SK-N-SH treated with all-trans-retinoic acid at 6 μM for 48 hours (cell line): Measurements from ENCODE around the gene FNBP1L.

Experiments used
- ATAC-seq: fragments of 200-7000 bp; cut with Tn5 transposase; 3 replicates; pipeline ENCODE4 v1.9.1; 2020; ENCODE audit warnings: mild to moderate bottlenecking, moderate library complexity
- ARNTL ChIP-seq: fragments of 450-650 bp; formaldehyde crosslinking; IDR thresholded peaks from 2 replicates; pipeline ENCODE4 v1.5.0; 2020; ENCODE audit warnings: low read depth, mild to moderate bottlenecking, moderate library complexity, borderline replicate concordance
- CSDC2 ChIP-seq: fragments of 250-450 bp; sonication (Bioruptor Pico); IDR thresholded peaks from 2 replicates; pipeline ENCODE4 v1.5.0; 2020; ENCODE audit warnings: mild to moderate bottlenecking, moderate library complexity
- ESRRG ChIP-seq: fragments of 250-450 bp; sonication (Bioruptor Pico); IDR thresholded peaks from 2 replicates; pipeline ENCODE4 v1.6.1; 2021; ENCODE audit warnings: mild to moderate bottlenecking
- GLIS3 ChIP-seq: fragments of 250-450 bp; sonication (Bioruptor Pico); IDR thresholded peaks from 2 replicates; pipeline ENCODE4 v1.5.0; 2020; ENCODE audit warnings: mild to moderate bottlenecking, moderate library complexity
- ISL1 ChIP-seq: fragments of 250-450 bp; sonication (Bioruptor Pico); IDR thresholded peaks from 2 replicates; pipeline ENCODE4 v2.1.2; 2022; ENCODE audit warnings: mild to moderate bottlenecking, moderate library complexity
- OSR1 ChIP-seq: fragments of 250-450 bp; sonication (Bioruptor Pico); IDR thresholded peaks from 2 replicates; pipeline ENCODE4 v1.8.0; 2022; ENCODE audit warnings: moderate library complexity, mild to moderate bottlenecking, inconsistent platforms
- PPARA ChIP-seq: fragments of 250-450 bp; sonication (Bioruptor Pico); IDR thresholded peaks from 2 replicates; pipeline ENCODE4 v1.5.0; 2020; ENCODE audit warnings: mild to moderate bottlenecking, borderline replicate concordance
- SNAI2 ChIP-seq: fragments of 250-450 bp; sonication (Bioruptor Pico); IDR thresholded peaks from 2 replicates; pipeline ENCODE4 v1.5.0; 2020; ENCODE audit warnings: mild to moderate bottlenecking, moderate library complexity
- TCF4 ChIP-seq: fragments of 250-450 bp; sonication (Bioruptor Pico); IDR thresholded peaks from 2 replicates; pipeline ENCODE4 v1.8.0; 2021; ENCODE audit warnings: mild to moderate bottlenecking, moderate library complexity, borderline replicate concordance
- TOX ChIP-seq: fragments of 250-450 bp; sonication (Bioruptor Pico); IDR thresholded peaks from 2 replicates; pipeline ENCODE4 v1.8.0; 2021; ENCODE audit warnings: mild to moderate bottlenecking, moderate library complexity, borderline replicate concordance
- ZC3H10 ChIP-seq: fragments of 250-450 bp; sonication (Bioruptor Pico); IDR thresholded peaks from 2 replicates; pipeline ENCODE4 v1.5.1; 2021; ENCODE audit warnings: mild to moderate bottlenecking, moderate library complexity
- ZFP3 ChIP-seq: fragments of 250-450 bp; sonication (Bioruptor Pico); IDR thresholded peaks from 2 replicates; pipeline ENCODE4 v1.5.0; 2020; ENCODE audit warnings: mild to moderate bottlenecking, moderate library complexity
- ZFP30 ChIP-seq: fragments of 450-650 bp; formaldehyde crosslinking; IDR thresholded peaks from 2 replicates; pipeline ENCODE4 v1.5.0; 2022; ENCODE audit warnings: mild to moderate bottlenecking, moderate library complexity
- ZNF565 ChIP-seq: fragments of 450-650 bp; formaldehyde crosslinking; conservative IDR thresholded peaks from 2 replicates; pipeline ENCODE4 v1.5.0; 2020; ENCODE audit warnings: low read depth, mild to moderate bottlenecking, moderate library complexity
- ZNF70 ChIP-seq: fragments of 450-650 bp; formaldehyde crosslinking; IDR thresholded peaks from 2 replicates; pipeline ENCODE4 v1.5.0; 2020; ENCODE audit warnings: mild to moderate bottlenecking, moderate library complexity
- ZNF8 ChIP-seq: fragments of 450-650 bp; formaldehyde crosslinking; IDR thresholded peaks from 2 replicates; pipeline ENCODE4 v1.5.0; 2020; ENCODE audit warnings: mild to moderate bottlenecking, moderate library complexity
- TF ChIP-seq, protein P1 (sequence below): fragments of 250-450 bp; sonication (Bioruptor Pico); IDR thresholded peaks from 2 replicates; pipeline ENCODE4 v1.5.1; 2020; ENCODE audit warnings: low read depth, mild to moderate bottlenecking, moderate library complexity
- TF ChIP-seq, protein P2 (sequence below): fragments of 250-450 bp; sonication (Bioruptor Pico); IDR thresholded peaks from 2 replicates; pipeline ENCODE4 v1.5.0; 2020; ENCODE audit warnings: mild to moderate bottlenecking, moderate library complexity
- TF ChIP-seq, protein P3 (sequence below): fragments of 250-450 bp; sonication (Bioruptor Pico); IDR thresholded peaks from 2 replicates; pipeline ENCODE4 v1.5.1; 2021; ENCODE audit warnings: mild to moderate bottlenecking, moderate library complexity
- TF ChIP-seq, protein P4 (sequence below): fragments of 250-450 bp; sonication (Bioruptor Pico); IDR thresholded peaks from 2 replicates; pipeline ENCODE4 v1.8.0; 2021; ENCODE audit warnings: low read depth, mild to moderate bottlenecking, moderate library complexity, borderline replicate concordance
- TF ChIP-seq, protein P5 (sequence below): fragments of 250-450 bp; sonication (Bioruptor Pico); IDR thresholded peaks from 2 replicates; pipeline ENCODE4 v1.8.0; 2020; ENCODE audit warnings: mild to moderate bottlenecking, moderate library complexity, borderline replicate concordance

The FNBP1L gene

DNA sequence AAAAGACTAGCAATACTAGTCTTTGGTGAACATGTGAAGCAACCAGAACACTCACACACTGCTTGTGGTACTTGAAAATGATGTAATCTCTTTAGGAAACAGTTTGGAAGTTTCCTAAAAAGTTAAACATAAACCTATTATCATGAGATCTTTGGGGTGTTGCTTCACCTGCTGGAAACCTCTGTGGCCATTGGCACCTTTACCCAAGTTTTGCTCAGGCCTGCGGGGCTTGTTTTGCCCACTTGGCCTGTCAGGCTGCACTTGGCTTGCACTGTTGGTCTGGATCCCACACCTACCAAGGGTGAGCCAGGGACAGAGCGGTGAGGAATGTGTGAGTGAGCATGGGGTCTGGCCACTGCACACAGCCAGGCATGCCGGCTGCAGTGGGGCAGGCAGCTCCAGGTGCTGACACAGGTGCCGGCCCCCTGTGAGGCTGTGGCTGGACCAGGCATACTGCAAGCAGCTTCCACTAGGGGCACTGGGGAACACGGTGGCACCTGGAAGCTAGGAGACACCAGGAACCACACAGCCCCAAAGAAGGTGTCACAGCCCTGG, 14.4 kb upstream of the FNBP1L start:
- no peak for ATAC-seq
- no peak for TF ChIP-seq ISL1
- no peak for TF ChIP-seq ZC3H10 (CRISPR knock-in tag)
- TF ChIP-seq ZFP30, result no peak
- no peak for TF ChIP-seq SNAI2 (CRISPR knock-in tag)
- TF ChIP-seq, protein P1, sequence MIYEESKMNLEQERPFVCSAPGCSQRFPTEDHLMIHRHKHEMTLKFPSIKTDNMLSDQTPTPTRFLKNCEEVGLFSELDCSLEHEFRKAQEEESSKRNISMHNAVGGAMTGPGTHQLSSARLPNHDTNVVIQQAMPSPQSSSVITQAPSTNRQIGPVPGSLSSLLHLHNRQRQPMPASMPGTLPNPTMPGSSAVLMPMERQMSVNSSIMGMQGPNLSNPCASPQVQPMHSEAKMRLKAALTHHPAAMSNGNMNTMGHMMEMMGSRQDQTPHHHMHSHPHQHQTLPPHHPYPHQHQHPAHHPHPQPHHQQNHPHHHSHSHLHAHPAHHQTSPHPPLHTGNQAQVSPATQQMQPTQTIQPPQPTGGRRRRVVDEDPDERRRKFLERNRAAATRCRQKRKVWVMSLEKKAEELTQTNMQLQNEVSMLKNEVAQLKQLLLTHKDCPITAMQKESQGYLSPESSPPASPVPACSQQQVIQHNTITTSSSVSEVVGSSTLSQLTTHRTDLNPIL, result no peak
- TF ChIP-seq CSDC2 (CRISPR knock-in tag), result no peak
- TF ChIP-seq, protein P2, sequence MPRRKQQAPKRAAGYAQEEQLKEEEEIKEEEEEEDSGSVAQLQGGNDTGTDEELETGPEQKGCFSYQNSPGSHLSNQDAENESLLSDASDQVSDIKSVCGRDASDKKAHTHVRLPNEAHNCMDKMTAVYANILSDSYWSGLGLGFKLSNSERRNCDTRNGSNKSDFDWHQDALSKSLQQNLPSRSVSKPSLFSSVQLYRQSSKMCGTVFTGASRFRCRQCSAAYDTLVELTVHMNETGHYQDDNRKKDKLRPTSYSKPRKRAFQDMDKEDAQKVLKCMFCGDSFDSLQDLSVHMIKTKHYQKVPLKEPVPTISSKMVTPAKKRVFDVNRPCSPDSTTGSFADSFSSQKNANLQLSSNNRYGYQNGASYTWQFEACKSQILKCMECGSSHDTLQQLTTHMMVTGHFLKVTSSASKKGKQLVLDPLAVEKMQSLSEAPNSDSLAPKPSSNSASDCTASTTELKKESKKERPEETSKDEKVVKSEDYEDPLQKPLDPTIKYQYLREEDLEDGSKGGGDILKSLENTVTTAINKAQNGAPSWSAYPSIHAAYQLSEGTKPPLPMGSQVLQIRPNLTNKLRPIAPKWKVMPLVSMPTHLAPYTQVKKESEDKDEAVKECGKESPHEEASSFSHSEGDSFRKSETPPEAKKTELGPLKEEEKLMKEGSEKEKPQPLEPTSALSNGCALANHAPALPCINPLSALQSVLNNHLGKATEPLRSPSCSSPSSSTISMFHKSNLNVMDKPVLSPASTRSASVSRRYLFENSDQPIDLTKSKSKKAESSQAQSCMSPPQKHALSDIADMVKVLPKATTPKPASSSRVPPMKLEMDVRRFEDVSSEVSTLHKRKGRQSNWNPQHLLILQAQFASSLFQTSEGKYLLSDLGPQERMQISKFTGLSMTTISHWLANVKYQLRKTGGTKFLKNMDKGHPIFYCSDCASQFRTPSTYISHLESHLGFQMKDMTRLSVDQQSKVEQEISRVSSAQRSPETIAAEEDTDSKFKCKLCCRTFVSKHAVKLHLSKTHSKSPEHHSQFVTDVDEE (CRISPR knock-in tag), result no peak
- TF ChIP-seq, protein P3, sequence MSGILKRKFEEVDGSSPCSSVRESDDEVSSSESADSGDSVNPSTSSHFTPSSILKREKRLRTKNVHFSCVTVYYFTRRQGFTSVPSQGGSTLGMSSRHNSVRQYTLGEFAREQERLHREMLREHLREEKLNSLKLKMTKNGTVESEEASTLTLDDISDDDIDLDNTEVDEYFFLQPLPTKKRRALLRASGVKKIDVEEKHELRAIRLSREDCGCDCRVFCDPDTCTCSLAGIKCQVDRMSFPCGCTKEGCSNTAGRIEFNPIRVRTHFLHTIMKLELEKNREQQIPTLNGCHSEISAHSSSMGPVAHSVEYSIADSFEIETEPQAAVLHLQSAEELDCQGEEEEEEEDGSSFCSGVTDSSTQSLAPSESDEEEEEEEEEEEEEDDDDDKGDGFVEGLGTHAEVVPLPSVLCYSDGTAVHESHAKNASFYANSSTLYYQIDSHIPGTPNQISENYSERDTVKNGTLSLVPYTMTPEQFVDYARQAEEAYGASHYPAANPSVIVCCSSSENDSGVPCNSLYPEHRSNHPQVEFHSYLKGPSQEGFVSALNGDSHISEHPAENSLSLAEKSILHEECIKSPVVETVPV, result no peak
- TF ChIP-seq ZNF70 (CRISPR knock-in tag), result no peak
- TF ChIP-seq ZFP3 (CRISPR knock-in tag), result no peak
- TF ChIP-seq, protein P4, sequence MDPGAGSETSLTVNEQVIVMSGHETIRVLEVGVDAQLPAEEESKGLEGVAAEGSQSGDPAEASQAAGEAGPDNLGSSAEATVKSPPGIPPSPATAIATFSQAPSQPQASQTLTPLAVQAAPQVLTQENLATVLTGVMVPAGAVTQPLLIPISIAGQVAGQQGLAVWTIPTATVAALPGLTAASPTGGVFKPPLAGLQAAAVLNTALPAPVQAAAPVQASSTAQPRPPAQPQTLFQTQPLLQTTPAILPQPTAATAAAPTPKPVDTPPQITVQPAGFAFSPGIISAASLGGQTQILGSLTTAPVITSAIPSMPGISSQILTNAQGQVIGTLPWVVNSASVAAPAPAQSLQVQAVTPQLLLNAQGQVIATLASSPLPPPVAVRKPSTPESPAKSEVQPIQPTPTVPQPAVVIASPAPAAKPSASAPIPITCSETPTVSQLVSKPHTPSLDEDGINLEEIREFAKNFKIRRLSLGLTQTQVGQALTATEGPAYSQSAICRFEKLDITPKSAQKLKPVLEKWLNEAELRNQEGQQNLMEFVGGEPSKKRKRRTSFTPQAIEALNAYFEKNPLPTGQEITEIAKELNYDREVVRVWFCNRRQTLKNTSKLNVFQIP (CRISPR knock-in tag), result no peak
- TF ChIP-seq TCF4 (CRISPR knock-in tag), result no peak
- TF ChIP-seq ARNTL (CRISPR knock-in tag), result no peak
- TF ChIP-seq TOX (CRISPR knock-in tag), result no peak
- TF ChIP-seq, protein P5, sequence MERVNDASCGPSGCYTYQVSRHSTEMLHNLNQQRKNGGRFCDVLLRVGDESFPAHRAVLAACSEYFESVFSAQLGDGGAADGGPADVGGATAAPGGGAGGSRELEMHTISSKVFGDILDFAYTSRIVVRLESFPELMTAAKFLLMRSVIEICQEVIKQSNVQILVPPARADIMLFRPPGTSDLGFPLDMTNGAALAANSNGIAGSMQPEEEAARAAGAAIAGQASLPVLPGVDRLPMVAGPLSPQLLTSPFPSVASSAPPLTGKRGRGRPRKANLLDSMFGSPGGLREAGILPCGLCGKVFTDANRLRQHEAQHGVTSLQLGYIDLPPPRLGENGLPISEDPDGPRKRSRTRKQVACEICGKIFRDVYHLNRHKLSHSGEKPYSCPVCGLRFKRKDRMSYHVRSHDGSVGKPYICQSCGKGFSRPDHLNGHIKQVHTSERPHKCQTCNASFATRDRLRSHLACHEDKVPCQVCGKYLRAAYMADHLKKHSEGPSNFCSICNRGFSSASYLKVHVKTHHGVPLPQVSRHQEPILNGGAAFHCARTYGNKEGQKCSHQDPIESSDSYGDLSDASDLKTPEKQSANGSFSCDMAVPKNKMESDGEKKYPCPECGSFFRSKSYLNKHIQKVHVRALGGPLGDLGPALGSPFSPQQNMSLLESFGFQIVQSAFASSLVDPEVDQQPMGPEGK (CRISPR knock-in tag), result no peak
- no peak for TF ChIP-seq ZNF8 (CRISPR knock-in tag)
- no peak for TF ChIP-seq PPARA
- no peak for TF ChIP-seq ESRRG (CRISPR knock-in tag)
- TF ChIP-seq OSR1 (CRISPR knock-in tag), result no peak
- no peak for TF ChIP-seq GLIS3 (CRISPR knock-in tag)
- TF ChIP-seq, all 23 proteins: peak for 0

DNA sequence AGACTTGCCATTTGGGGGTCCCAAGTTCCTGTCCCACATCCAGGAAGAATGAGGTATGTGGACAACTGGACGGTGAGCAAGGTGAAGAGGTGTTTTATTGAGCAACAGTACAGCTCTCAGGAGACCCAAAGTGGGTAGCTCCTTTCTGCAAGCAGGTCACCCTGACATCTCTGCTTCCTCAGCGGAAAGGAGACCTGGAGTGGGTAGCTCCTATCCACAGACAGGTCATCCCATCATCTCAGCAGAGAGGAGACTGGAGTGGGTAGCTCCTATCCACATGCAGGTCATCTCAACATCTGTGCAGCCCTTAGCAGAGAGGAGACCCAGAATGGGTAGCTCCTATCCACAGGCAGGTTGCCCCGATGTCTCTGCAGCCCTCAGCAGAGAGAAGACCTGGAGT, 13.8 kb upstream of the FNBP1L start:
- no peak for ATAC-seq
- TF ChIP-seq ZNF565 (CRISPR knock-in tag) (no peak), CSDC2 (CRISPR knock-in tag) (no peak), SNAI2 (CRISPR knock-in tag) (no peak), TOX (CRISPR knock-in tag) (no peak), ZFP3 (CRISPR knock-in tag) (no peak), GLIS3 (CRISPR knock-in tag) (no peak), ZNF70 (CRISPR knock-in tag) (no peak), ISL1 (no peak), ZFP30 (no peak)
- TF ChIP-seq, protein P2 (CRISPR knock-in tag), result no peak
- TF ChIP-seq, protein P4 (CRISPR knock-in tag), result no peak
- TF ChIP-seq, protein P1, result no peak
- TF ChIP-seq, protein P3, result no peak
